Stimulated activated memory B cell treated with anti-CD40 and anti-IgM and Interleukin-4, amounts not matched to agents 10 μg/mL and 1 μg/mL and 100 μg/mL, for 72 hours (primary cell): ENCODE results near the gene TPM4.

Experiments used
- ATAC-seq: fragments of 150-1000 bp; cut with Tn5 transposase; 2 replicates; pipeline ENCODE4 v1.10.0; 2021
- H3K27ac Mint-ChIP-seq: one replicate; pipeline ENCODE4 v1.8.0; 2022; ENCODE audit warnings: mild to moderate bottlenecking, mixed read lengths
- H3K27me3 Mint-ChIP-seq: one replicate; pipeline ENCODE4 v1.8.0; 2022; ENCODE audit warnings: mixed read lengths
- H3K36me3 Mint-ChIP-seq: one replicate; pipeline ENCODE4 v1.8.0; 2022; ENCODE audit warnings: mixed read lengths
- H3K4me1 Mint-ChIP-seq: one replicate; pipeline ENCODE4 v1.8.0; 2022; ENCODE audit warnings: mixed read lengths
- H3K4me3 Mint-ChIP-seq: one replicate; pipeline ENCODE4 v1.8.0; 2022; ENCODE audit warnings: mild to moderate bottlenecking, moderate library complexity, mixed read lengths
- H3K9me3 Mint-ChIP-seq: one replicate; pipeline ENCODE4 v1.8.0; 2022; ENCODE audit warnings: mixed read lengths

The TPM4 gene

GRCh38 chr19:16037424-16038195 lies 38.7 kb upstream of the TPM4 start:
- Mint-ChIP-seq H3K27me3 (no peaks in the 10 kb centered on the region), H3K36me3 (no peaks in the 10 kb centered on the region), H3K9me3 (no peaks in the 10 kb centered on the region), H3K27ac (no peak overlapping the region), H3K4me3 (no peak overlapping the region), H3K4me1 (peaks cover 9% of the 10 kb centered on the region)
- peak; percentile 37 for ATAC-seq

GRCh38 chr19:16038196-16038695 lies 38.0 kb upstream of the TPM4 start:
- no peaks in the 10 kb centered on the region for H3K9me3 Mint-ChIP-seq
- H3K27ac Mint-ChIP-seq: no peak overlapping the region
- no peaks in the 10 kb centered on the region for H3K27me3 Mint-ChIP-seq
- peaks cover 9% of the 10 kb centered on the region for H3K4me1 Mint-ChIP-seq
- H3K36me3 Mint-ChIP-seq: no peaks in the 10 kb centered on the region
- H3K4me3 Mint-ChIP-seq: no peak overlapping the region
- ATAC-seq: peak; percentile 9

GRCh38 chr19:16039081-16039480 lies 37.2 kb upstream of the TPM4 start:
- Mint-ChIP-seq H3K4me3 (no peak overlapping the region), H3K9me3 (no peaks in the 10 kb centered on the region), H3K27ac (no peak overlapping the region), H3K36me3 (no peaks in the 10 kb centered on the region), H3K4me1 (peaks cover 9% of the 10 kb centered on the region), H3K27me3 (no peaks in the 10 kb centered on the region)
- no peak for ATAC-seq

- H3K27me3 Mint-ChIP-seq: no peaks in the 10 kb centered on the region
- no peak for ATAC-seq
- H3K4me1 Mint-ChIP-seq: peaks cover 9% of the 10 kb centered on the region
- no peak overlapping the region for H3K27ac Mint-ChIP-seq
- no peaks in the 10 kb centered on the region for H3K36me3 Mint-ChIP-seq
- H3K4me3 Mint-ChIP-seq: no peak overlapping the region
- no peaks in the 10 kb centered on the region for H3K9me3 Mint-ChIP-seq
These were observed 36.8 kb upstream of the TPM4 start for GRCh38 chr19:16039545-16039944.

GRCh38 chr19:16040642-16041041 lies 35.7 kb upstream of the TPM4 start:
- Mint-ChIP-seq H3K27ac (no peak overlapping the region), H3K36me3 (no peaks in the 10 kb centered on the region), H3K4me3 (no peak overlapping the region), H3K9me3 (no peaks in the 10 kb centered on the region), H3K4me1 (peaks cover 9% of the 10 kb centered on the region), H3K27me3 (no peaks in the 10 kb centered on the region)
- no peak for ATAC-seq

GRCh38 chr19:16041299-16041990 lies 34.9 kb upstream of the TPM4 start:
- Mint-ChIP-seq H3K27me3 (no peaks in the 10 kb centered on the region), H3K36me3 (no peaks in the 10 kb centered on the region), H3K4me1 (peaks cover 9% of the 10 kb centered on the region), H3K9me3 (no peaks in the 10 kb centered on the region), H3K27ac (peak overlapping the region; percentile 27), H3K4me3 (peak overlapping the region; percentile 60)
- ATAC-seq: peak; percentile 74

GRCh38 chr19:16041991-16042386 lies 34.3 kb upstream of the TPM4 start:
- ATAC-seq: no peak
- H3K4me3 Mint-ChIP-seq: no peak overlapping the region

GRCh38 chr19:16042533-16043085 lies 33.7 kb upstream of the TPM4 start:
- Mint-ChIP-seq H3K4me1 (peaks cover 9% of the 10 kb centered on the region), H3K9me3 (no peaks in the 10 kb centered on the region), H3K27me3 (no peaks in the 10 kb centered on the region), H3K27ac (no peak overlapping the region), H3K36me3 (no peaks in the 10 kb centered on the region), H3K4me3 (no peak overlapping the region)
- no peak for ATAC-seq

More at GRCh38 chr19:16041991-16042386, 34.3 kb upstream of the TPM4 start:
- Mint-ChIP-seq H3K27me3 (no peaks in the 10 kb centered on the region), H3K36me3 (no peaks in the 10 kb centered on the region), H3K4me1 (peaks cover 9% of the 10 kb centered on the region), H3K27ac (peak overlapping the region; percentile 27), H3K9me3 (no peaks in the 10 kb centered on the region)

- H3K27me3 Mint-ChIP-seq: no peaks in the 10 kb centered on the region
- no peaks in the 10 kb centered on the region for H3K36me3 Mint-ChIP-seq
- ATAC-seq: no peak
- H3K4me3 Mint-ChIP-seq: no peak overlapping the region
- H3K9me3 Mint-ChIP-seq: no peaks in the 10 kb centered on the region
- no peak overlapping the region for H3K27ac Mint-ChIP-seq
- peaks cover 9% of the 10 kb centered on the region for H3K4me1 Mint-ChIP-seq
These were observed 33.0 kb upstream of the TPM4 start for GRCh38 chr19:16043156-16043757.

- Mint-ChIP-seq H3K36me3 (no peaks in the 10 kb centered on the region), H3K27me3 (no peaks in the 10 kb centered on the region), H3K4me1 (peaks cover 9% of the 10 kb centered on the region), H3K27ac (no peak overlapping the region), H3K9me3 (no peaks in the 10 kb centered on the region), H3K4me3 (no peak overlapping the region)
- no peak for ATAC-seq
These were observed 31.5 kb upstream of the TPM4 start for GRCh38 chr19:16044746-16045145.

GRCh38 chr19:16045171-16045570 lies 31.1 kb upstream of the TPM4 start:
- Mint-ChIP-seq H3K27ac (no peak overlapping the region), H3K4me3 (no peak overlapping the region), H3K4me1 (peaks cover 9% of the 10 kb centered on the region), H3K9me3 (no peaks in the 10 kb centered on the region), H3K27me3 (no peaks in the 10 kb centered on the region), H3K36me3 (no peaks in the 10 kb centered on the region)
- ATAC-seq: no peak

- Mint-ChIP-seq H3K4me1 (peaks cover 9% of the 10 kb centered on the region), H3K27ac (no peak overlapping the region), H3K27me3 (no peaks in the 10 kb centered on the region), H3K36me3 (no peaks in the 10 kb centered on the region), H3K9me3 (no peaks in the 10 kb centered on the region), H3K4me3 (no peak overlapping the region)
- no peak for ATAC-seq
These were observed 30.4 kb upstream of the TPM4 start for GRCh38 chr19:16045893-16046292.

GRCh38 chr19:16048583-16048982 lies 27.7 kb upstream of the TPM4 start:
- no peak for ATAC-seq
- H3K4me1 Mint-ChIP-seq: no peaks in the 10 kb centered on the region
- no peaks in the 10 kb centered on the region for H3K36me3 Mint-ChIP-seq
- H3K4me3 Mint-ChIP-seq: no peak overlapping the region
- H3K27me3 Mint-ChIP-seq: no peaks in the 10 kb centered on the region
- H3K27ac Mint-ChIP-seq: no peak overlapping the region
- H3K9me3 Mint-ChIP-seq: no peaks in the 10 kb centered on the region

- peaks cover 4% of the 10 kb centered on the region for H3K4me1 Mint-ChIP-seq
- no peak overlapping the region for H3K27ac Mint-ChIP-seq
- H3K4me3 Mint-ChIP-seq: no peak overlapping the region
- H3K9me3 Mint-ChIP-seq: no peaks in the 10 kb centered on the region
- ATAC-seq: peak; percentile 54
- H3K27me3 Mint-ChIP-seq: no peaks in the 10 kb centered on the region
- no peaks in the 10 kb centered on the region for H3K36me3 Mint-ChIP-seq
These were observed 24.9 kb upstream of the TPM4 start for GRCh38 chr19:16051254-16052025.

GRCh38 chr19:16052353-16052752 lies 23.9 kb upstream of the TPM4 start:
- Mint-ChIP-seq H3K4me1 (peaks cover 4% of the 10 kb centered on the region), H3K27me3 (no peaks in the 10 kb centered on the region), H3K27ac (no peak overlapping the region), H3K4me3 (no peak overlapping the region), H3K36me3 (no peaks in the 10 kb centered on the region), H3K9me3 (no peaks in the 10 kb centered on the region)
- ATAC-seq: no peak
